ENCODE results near the gene CTAG1B.
"Not testable (repeated sequence)": the region's sequence is repeated elsewhere in the genome, so short reads cannot be mapped to it uniquely, and the experiment has no call there.

DNA sequence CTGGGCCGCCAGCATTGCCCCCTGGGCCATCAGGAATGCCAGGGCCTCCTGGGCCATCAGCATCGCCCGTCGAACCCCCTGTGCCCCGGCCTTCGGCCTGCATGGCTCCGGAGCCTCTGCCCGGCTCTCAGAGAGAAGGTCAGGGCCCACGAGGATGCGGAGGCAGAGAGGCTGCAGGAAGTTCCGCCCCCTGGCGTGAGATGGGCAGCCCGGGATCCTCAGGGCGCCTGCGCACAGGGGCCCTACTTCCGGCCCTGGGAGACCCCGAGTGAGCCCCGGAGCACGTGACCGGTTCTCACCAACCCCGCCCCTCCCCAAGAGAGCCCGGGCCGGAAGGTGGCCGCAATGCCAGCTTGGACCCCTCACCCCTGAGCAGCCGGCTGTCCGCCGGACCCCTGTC, 34.3 kb upstream of the CTAG1B start, which contains the start of gene CTAG2:
- TF ChIP-seq, protein P1, sequence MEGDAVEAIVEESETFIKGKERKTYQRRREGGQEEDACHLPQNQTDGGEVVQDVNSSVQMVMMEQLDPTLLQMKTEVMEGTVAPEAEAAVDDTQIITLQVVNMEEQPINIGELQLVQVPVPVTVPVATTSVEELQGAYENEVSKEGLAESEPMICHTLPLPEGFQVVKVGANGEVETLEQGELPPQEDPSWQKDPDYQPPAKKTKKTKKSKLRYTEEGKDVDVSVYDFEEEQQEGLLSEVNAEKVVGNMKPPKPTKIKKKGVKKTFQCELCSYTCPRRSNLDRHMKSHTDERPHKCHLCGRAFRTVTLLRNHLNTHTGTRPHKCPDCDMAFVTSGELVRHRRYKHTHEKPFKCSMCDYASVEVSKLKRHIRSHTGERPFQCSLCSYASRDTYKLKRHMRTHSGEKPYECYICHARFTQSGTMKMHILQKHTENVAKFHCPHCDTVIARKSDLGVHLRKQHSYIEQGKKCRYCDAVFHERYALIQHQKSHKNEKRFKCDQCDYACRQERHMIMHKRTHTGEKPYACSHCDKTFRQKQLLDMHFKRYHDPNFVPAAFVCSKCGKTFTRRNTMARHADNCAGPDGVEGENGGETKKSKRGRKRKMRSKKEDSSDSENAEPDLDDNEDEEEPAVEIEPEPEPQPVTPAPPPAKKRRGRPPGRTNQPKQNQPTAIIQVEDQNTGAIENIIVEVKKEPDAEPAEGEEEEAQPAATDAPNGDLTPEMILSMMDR (conservative IDR thresholded peaks at IDR 0.05 in 1 of 2, IDR thresholded peaks at IDR 0.05 in 1 of 2; ENCODE audit: low read depth in 1 of 2, low read length in 2 of 2), result not testable (repeated sequence)
- not testable (repeated sequence) for TF ChIP-seq EZH2 (IDR thresholded peaks at IDR 0.05; ENCODE audit: low read length, missing control alignments)
